Epithelial cell of esophagus (primary cell): Measurements from ENCODE around the gene SORCS2.

Source experiments
- DNase-seq: peaks from one replicate; pipeline ENCODE4 v3.0.0; 2010; ENCODE audit warnings: low read depth
- H3K4me3 ChIP-seq: 2 replicates; pipeline ENCODE4 v1.5.1; 2011; ENCODE audit warnings: mild to moderate bottlenecking, low read length, control low read depth
- TF ChIP-seq, protein P1 (sequence below): IDR thresholded peaks from 2 replicates; pipeline ENCODE4 v1.5.1; 2011; ENCODE audit warnings: low read depth, mild to moderate bottlenecking, low read length, control low read depth, inconsistent platforms; ENCODE audit not compliant: insufficient read depth; ENCODE audit errors: missing control alignments

SORCS2 gene

GRCh38 chr4:7324651-7325121 lies 132.3 kb downstream of the SORCS2 start:
- DNase-seq, result no peak
- TF ChIP-seq, protein P1, sequence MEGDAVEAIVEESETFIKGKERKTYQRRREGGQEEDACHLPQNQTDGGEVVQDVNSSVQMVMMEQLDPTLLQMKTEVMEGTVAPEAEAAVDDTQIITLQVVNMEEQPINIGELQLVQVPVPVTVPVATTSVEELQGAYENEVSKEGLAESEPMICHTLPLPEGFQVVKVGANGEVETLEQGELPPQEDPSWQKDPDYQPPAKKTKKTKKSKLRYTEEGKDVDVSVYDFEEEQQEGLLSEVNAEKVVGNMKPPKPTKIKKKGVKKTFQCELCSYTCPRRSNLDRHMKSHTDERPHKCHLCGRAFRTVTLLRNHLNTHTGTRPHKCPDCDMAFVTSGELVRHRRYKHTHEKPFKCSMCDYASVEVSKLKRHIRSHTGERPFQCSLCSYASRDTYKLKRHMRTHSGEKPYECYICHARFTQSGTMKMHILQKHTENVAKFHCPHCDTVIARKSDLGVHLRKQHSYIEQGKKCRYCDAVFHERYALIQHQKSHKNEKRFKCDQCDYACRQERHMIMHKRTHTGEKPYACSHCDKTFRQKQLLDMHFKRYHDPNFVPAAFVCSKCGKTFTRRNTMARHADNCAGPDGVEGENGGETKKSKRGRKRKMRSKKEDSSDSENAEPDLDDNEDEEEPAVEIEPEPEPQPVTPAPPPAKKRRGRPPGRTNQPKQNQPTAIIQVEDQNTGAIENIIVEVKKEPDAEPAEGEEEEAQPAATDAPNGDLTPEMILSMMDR, result no peak
- no peak overlapping the region for H3K4me3 ChIP-seq

DNA sequence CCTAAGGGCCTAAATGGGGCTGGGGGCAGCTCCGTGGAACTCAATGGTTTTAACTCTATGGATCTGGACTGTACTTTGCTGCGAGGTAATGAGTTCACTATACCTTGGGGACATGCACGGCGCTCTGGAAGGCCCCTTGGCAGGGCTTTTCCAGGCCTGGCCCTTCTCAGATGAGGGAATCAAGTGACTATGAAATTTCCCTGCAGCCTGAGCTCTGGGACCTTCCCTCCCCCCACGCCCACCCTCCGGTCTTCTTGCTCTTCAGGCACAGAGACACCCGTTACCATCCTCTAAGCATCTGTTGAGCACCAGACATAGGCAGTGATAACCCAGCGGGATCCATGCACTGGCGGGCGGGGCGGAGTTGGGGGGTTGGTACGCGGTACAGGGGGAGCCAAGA lies 133.2 kb downstream of the SORCS2 start:
- H3K4me3 ChIP-seq, result no peak overlapping the region
- DNase-seq, result no peak

GRCh38 chr4:7326306-7326692 lies 134.0 kb downstream of the SORCS2 start:
- no peak for DNase-seq
- H3K4me3 ChIP-seq, result no peak overlapping the region

More for the DNA sequence above, 133.2 kb downstream of the SORCS2 start:
- TF ChIP-seq, protein P1, result no peak

GRCh38 chr4:7326693-7327340 lies 134.5 kb downstream of the SORCS2 start:
- no peak for DNase-seq
- H3K4me3 ChIP-seq, result no peak overlapping the region
- TF ChIP-seq, protein P1, result no peak

More at GRCh38 chr4:7326306-7326692, 134.0 kb downstream of the SORCS2 start:
- TF ChIP-seq, protein P1, result no peak

DNA sequence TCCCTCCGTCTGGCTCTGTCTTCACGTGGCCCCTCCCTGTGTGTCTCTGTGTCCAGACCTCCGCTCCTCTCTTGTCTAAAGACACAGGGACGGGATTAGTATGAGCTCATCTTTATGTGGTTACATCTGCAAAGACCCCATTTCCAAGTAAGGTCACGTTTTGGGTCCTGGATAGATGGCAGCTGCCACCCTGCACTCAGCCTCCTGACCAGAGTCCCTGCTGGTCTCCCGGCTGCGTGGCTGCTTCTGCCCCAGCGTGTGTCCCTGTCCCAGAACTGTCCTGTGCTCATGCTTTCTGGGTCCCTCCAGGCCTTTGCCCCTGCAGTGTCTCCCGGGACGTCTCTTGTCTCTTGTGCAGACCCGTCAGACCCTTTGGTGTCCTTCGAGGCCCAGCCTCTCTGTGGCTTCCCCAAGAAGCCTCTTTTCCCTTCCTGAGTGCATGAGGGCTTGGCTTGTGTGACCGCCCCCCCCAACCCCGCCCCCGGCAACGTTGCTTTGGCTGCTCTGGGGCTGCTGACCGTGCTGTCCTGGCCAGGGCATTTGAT lies 135.1 kb downstream of the SORCS2 start:
- DNase-seq, result no peak
- TF ChIP-seq, protein P1, result no peak
- no peak overlapping the region for H3K4me3 ChIP-seq

DNA sequence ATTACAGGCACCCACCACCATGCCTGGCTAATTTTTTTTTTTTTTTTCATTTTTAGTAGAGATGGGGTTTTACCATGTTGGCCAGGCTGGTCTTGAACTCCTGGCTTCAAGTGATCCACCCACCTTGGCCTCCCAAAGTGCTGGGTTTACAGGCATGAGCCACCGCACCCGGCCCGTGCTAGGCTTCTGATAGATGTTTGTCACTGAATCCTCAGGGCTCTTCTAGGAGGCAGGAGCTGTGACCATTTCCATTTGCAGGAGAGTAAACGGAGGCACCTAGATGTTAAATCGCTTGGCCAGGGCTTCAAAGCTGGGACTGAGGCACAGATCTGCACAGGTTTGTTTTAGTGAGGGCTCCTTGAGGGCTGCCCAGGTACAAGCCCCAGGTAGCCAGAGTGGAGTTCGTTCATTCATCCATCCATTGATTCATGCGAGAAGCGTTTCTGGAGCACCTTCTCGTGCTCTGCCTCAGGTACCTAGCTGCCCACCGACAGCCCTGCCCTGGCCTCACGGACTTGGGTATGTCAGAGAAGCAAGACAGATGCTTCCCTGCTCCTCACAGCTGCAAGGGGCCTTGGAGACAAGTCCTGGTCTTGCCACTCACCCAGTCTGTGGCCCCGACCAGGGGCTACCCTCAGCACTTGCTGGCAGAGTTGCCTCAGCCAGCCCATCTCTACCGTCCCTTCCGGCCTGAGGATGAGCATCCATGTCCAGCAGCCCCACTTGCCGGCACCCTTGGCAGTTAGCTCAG lies 136.0 kb downstream of the SORCS2 start:
- H3K4me3 ChIP-seq, result no peak overlapping the region
- DNase-seq, result no peak
- TF ChIP-seq, protein P1, result no peak
